CD8-positive, alpha-beta memory T cell (primary cell): Measurements from ENCODE around the gene KRT17. TPM values are rescaled to one million over a fixed set of nuclear protein-coding genes. Genes with fewer than 3 reads are reported as not detected.
"Not testable (repeated sequence)": the region's sequence is repeated elsewhere in the genome, so short reads cannot be mapped to it uniquely, and the experiment has no call there.

Experiments used
- CTCF ChIA-PET: fragments of 350-600 bp; sonication (Branson Sonifier 250); formaldehyde crosslinking; loops from one replicate; lab custom pipeline; 2021; ENCODE audit warnings: antibody characterized with exemption; lab: Charles Lee
- POLR2A ChIA-PET: fragments of 350-600 bp; sonication (Branson Sonifier 250); formaldehyde crosslinking; loops from one replicate; lab custom pipeline; 2021; ENCODE audit warnings: antibody characterized with exemption; lab: Charles Lee
- DNase-seq, 5 donors: peaks; one replicate each; pipeline versions ENCODE4 v3.0.0 to v3.0.0-alpha.2; 2020 to 2022; ENCODE audit warnings: mixed read lengths in 1 of 5
- H3K27ac ChIP-seq: one replicate; pipeline ENCODE4 v1.7.0; 2013; ENCODE audit warnings: low read depth, mild to moderate bottlenecking, low read length, moderate library complexity
- H3K27me3 ChIP-seq: 2 replicates; pipeline ENCODE4 v1.7.0; 2013; ENCODE audit warnings: low read length, mild to moderate bottlenecking; ENCODE audit not compliant: insufficient read depth, poor library complexity, severe bottlenecking
- H3K36me3 ChIP-seq: 2 replicates; pipeline ENCODE4 v1.7.0; 2013; ENCODE audit warnings: mild to moderate bottlenecking, low read length, moderate library complexity; ENCODE audit not compliant: insufficient read depth
- H3K4me1 ChIP-seq: 2 replicates; pipeline ENCODE4 v1.7.0; 2013; ENCODE audit warnings: mild to moderate bottlenecking, low read length, moderate library complexity; ENCODE audit not compliant: insufficient read depth
- H3K4me3 ChIP-seq: 2 replicates; pipeline ENCODE4 v1.7.0; 2013; ENCODE audit warnings: mild to moderate bottlenecking, low read length
- H3K9me3 ChIP-seq: 2 replicates; pipeline ENCODE4 v1.7.0; 2013; ENCODE audit warnings: mild to moderate bottlenecking, low read length
- H3K27ac Mint-ChIP-seq, 8 donors: one replicate each; pipeline ENCODE4 v1.8.0; 2020 to 2021; ENCODE audit warnings: mixed read lengths in 8 of 8, mild to moderate bottlenecking in 6 of 8, inconsistent platforms in 3 of 8, moderate library complexity in 3 of 8
- H3K27me3 Mint-ChIP-seq, 2 donors: one replicate each; pipeline ENCODE4 v1.8.0; 2020 to 2021; ENCODE audit warnings: mixed read lengths in 2 of 2, mild to moderate bottlenecking in 1 of 2, moderate library complexity in 1 of 2
- H3K36me3 Mint-ChIP-seq, 3 donors: one replicate each; pipeline ENCODE4 v1.8.0; 2020 to 2021; ENCODE audit warnings: mixed read lengths in 3 of 3, inconsistent platforms in 1 of 3, mild to moderate bottlenecking in 1 of 3
- H3K4me1 Mint-ChIP-seq, 3 donors: one replicate each; pipeline ENCODE4 v1.8.0; 2020 to 2021; ENCODE audit warnings: mixed read lengths in 3 of 3, inconsistent platforms in 1 of 3, mild to moderate bottlenecking in 1 of 3
- H3K4me3 Mint-ChIP-seq, 7 donors: one replicate each; pipeline ENCODE4 v1.8.0; 2020 to 2021; ENCODE audit warnings: mixed read lengths in 7 of 7, mild to moderate bottlenecking in 6 of 7, moderate library complexity in 4 of 7, inconsistent platforms in 2 of 7
- H3K9me3 Mint-ChIP-seq, 5 donors: one replicate each; pipeline ENCODE4 v1.8.0; 2020 to 2022; ENCODE audit warnings: mixed read lengths in 5 of 5, mild to moderate bottlenecking in 3 of 5, moderate library complexity in 2 of 5, inconsistent platforms in 1 of 5
- polyA plus RNA-seq: library from polyadenylated mRNA; unstranded; fragments of 300-500 nt; fragmentation: Illumina TruSeq; gene quantifications from one replicate; pipeline ENCODE4 v1.2.3, GENCODE V29; 2021
- total RNA-seq, 2 experiments: library from RNA; stranded (reverse); gene quantifications; one replicate each; pipeline ENCODE4 v1.2.3, GENCODE V29; 2021

KRT17 gene
- total and polyA plus RNA-seq, 3 experiments from 2014 or later, result 0.35 TPM; not detected in 2

DNA sequence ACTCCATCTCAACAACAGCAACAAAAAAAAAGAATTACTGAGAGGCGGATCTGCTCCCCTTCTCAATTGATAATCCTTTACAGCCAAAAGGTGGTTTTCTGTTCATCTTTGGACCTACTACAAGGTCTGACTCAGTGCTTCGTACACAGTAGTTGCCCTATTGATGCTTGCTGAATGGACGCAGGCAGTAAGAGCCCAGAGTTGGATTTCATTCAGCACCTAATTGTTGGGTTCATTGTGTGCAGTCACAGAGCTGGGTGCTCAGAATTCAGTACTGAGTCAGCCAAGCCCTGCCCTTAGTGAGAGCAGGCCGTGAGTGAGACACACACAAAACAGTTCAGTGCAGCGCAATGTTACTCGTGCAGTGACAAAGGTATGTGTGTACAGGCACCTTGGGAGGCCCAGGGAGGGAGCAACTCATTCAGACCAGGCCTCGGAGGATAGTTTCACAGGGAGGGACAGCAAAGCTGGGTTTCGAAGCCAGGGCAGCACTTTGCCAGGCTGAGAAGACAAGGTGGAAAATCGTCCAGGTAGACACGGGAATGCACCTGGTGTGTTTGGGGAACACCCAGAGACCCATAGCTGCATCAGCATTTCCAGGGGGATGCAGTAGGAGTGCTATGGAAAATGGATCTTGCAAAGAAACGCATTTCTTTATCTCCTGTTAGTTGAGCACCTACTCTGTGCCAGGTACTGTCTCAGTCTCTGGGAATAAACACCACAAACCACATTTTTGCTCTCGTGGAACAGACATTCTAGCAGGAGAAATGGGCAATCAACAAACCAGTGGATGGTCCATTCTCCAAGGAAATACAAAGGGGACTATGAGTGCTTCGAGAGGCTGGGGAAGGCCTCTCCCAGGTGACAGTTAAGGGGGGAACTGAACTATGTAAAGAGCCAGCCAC, 18.1 kb upstream of the KRT17 start:
- H3K4me3 Mint-ChIP-seq, result no peak overlapping the region
- no peak for DNase-seq
- H3K9me3 Mint-ChIP-seq, result no peaks in the 10 kb centered on the region
- CTCF ChIA-PET, result interaction anchor here (1.4 to 2.3 kb wide), 3 partner anchors 20 to 94 kb away, joined by 6 to 7 read pairs (median 7); no protein-coding TSS in a partner anchor
- H3K27me3 ChIP-seq, result no peaks in the 10 kb centered on the region
- no peak overlapping the region for H3K4me3 ChIP-seq
- POLR2A ChIA-PET, result no interaction called here
- H3K36me3 ChIP-seq, result no peaks in the 10 kb centered on the region
- no peaks in the 10 kb centered on the region for H3K9me3 ChIP-seq
- peak overlapping the region in 1 of 8 donors; percentile 35 for H3K27ac Mint-ChIP-seq
- H3K4me1 Mint-ChIP-seq, result no peaks in the 10 kb centered on the region
- H3K36me3 Mint-ChIP-seq, result no peaks in the 10 kb centered on the region
- H3K4me1 ChIP-seq, result no peaks in the 10 kb centered on the region
- no peak overlapping the region for H3K27ac ChIP-seq
- H3K27me3 Mint-ChIP-seq, result no peaks in the 10 kb centered on the region

GRCh38 chr17:41640596-41640995, 16.2 kb upstream of the KRT17 start:
- H3K36me3 ChIP-seq, H3K9me3 Mint-ChIP-seq, H3K27me3 Mint-ChIP-seq, H3K4me1 Mint-ChIP-seq, H3K27ac Mint-ChIP-seq, H3K27ac ChIP-seq, H3K9me3 ChIP-seq, H3K4me3 ChIP-seq, H3K36me3 Mint-ChIP-seq, DNase-seq, H3K27me3 ChIP-seq, POLR2A ChIA-PET, H3K4me3 Mint-ChIP-seq, H3K4me1 ChIP-seq: not testable (repeated sequence)
- CTCF ChIA-PET, result interaction anchor here (1.2 to 2.4 kb wide), 4 partner anchors 8 to 92 kb away, joined by 4 to 10 read pairs (median 6); no protein-coding TSS in a partner anchor

- H3K27me3 Mint-ChIP-seq, result no peaks in the 10 kb centered on the region
- CTCF ChIA-PET, result interaction anchor here (1.0 to 2.4 kb wide), 3 partner anchors 9 to 91 kb away, joined by 4 to 10 read pairs (median 5); no protein-coding TSS in a partner anchor
- Histone ChIP-seq H3K4me1 (no peaks in the 10 kb centered on the region), H3K9me3 (no peaks in the 10 kb centered on the region), H3K36me3 (no peaks in the 10 kb centered on the region), H3K27ac (no peak overlapping the region), H3K27me3 (no peaks in the 10 kb centered on the region), H3K4me3 (no peak overlapping the region)
- DNase-seq, result no peak
- H3K9me3 Mint-ChIP-seq, result no peaks in the 10 kb centered on the region
- no peak overlapping the region for H3K4me3 Mint-ChIP-seq
- no peaks in the 10 kb centered on the region for H3K36me3 Mint-ChIP-seq
- H3K4me1 Mint-ChIP-seq, result no peaks in the 10 kb centered on the region
- no peak overlapping the region for H3K27ac Mint-ChIP-seq
- POLR2A ChIA-PET, result no interaction called here
Measured at GRCh38 chr17:41639492-41640473, 15.4 kb upstream of the KRT17 start.

GRCh38 chr17:41638941-41639340, 14.6 kb upstream of the KRT17 start:
- Histone ChIP-seq H3K4me1 (no peaks in the 10 kb centered on the region), H3K4me3 (no peak overlapping the region), H3K27me3 (no peaks in the 10 kb centered on the region), H3K9me3 (no peaks in the 10 kb centered on the region), H3K36me3 (no peaks in the 10 kb centered on the region), H3K27ac (no peak overlapping the region)
- Mint-ChIP-seq H3K27me3 (no peaks in the 10 kb centered on the region), H3K36me3 (no peaks in the 10 kb centered on the region), H3K27ac (no peak overlapping the region), H3K4me3 (no peak overlapping the region), H3K4me1 (no peaks in the 10 kb centered on the region), H3K9me3 (no peaks in the 10 kb centered on the region)
- ChIA-PET CTCF (interaction anchor here (2.4 kb wide), 1 partner anchor 10 kb away, joined by 10 read pairs; no protein-coding TSS in a partner anchor), POLR2A (no interaction called here)
- DNase-seq, result no peak

DNA sequence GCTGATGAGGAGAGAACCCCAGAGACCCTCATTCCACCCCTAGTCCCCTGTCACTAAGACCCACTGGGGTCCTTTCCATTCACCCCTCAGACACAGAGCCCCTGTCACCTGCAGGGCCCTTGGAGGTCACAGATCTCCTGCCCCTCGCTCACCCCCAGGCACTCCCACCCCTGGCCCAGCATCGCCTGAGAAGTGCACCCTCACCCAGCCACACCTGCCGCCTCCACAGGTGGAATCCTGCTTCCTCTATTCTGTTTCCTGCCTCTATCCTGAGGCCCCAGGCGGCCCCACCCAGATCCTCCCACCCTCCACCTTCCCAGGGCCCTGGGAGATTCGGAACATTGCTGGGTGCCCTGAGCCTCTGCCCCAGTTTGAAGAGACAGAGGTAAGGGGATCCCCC, 13.8 kb upstream of the KRT17 start:
- no peaks in the 10 kb centered on the region for H3K9me3 ChIP-seq
- H3K27me3 Mint-ChIP-seq, result no peaks in the 10 kb centered on the region
- no peaks in the 10 kb centered on the region for H3K9me3 Mint-ChIP-seq
- H3K27ac Mint-ChIP-seq, result no peak overlapping the region
- H3K4me3 ChIP-seq, result no peak overlapping the region
- no peaks in the 10 kb centered on the region for H3K4me1 ChIP-seq
- H3K27ac ChIP-seq, result no peak overlapping the region
- no peak for DNase-seq
- H3K4me1 Mint-ChIP-seq, result no peaks in the 10 kb centered on the region
- no peaks in the 10 kb centered on the region for H3K36me3 ChIP-seq
- ChIA-PET POLR2A (no interaction called here), CTCF (no interaction called here)
- H3K27me3 ChIP-seq, result no peaks in the 10 kb centered on the region
- H3K36me3 Mint-ChIP-seq, result no peaks in the 10 kb centered on the region
- H3K4me3 Mint-ChIP-seq, result no peak overlapping the region

DNA sequence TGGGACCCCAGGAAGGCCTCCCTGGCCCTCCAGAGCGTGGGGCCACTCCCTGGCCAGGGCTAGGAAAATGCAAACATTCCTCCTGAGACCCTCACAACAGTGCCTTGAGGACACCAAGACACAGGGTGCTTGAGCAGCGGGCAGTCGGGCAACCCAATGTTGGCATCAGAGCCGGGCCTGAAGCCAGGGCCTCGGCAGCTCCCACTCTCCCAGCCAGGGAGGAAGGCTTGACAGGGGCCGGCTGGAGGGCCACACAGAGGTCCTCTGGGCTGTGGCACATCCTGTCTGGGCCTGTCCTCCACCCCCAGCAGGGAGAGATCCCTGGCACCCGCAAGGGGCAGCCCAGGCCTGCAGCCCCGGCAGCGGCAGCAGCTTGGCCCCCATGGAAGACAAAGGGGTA, 12.3 kb upstream of the KRT17 start:
- peak overlapping the region in 1 of 8 donors; percentile 70 for H3K27ac Mint-ChIP-seq
- H3K9me3 Mint-ChIP-seq, result no peaks in the 10 kb centered on the region
- POLR2A ChIA-PET, result no interaction called here
- H3K9me3 ChIP-seq, result no peaks in the 10 kb centered on the region
- H3K27ac ChIP-seq, result no peak overlapping the region
- H3K4me3 Mint-ChIP-seq, result no peak overlapping the region
- no peaks in the 10 kb centered on the region for H3K36me3 Mint-ChIP-seq
- H3K36me3 ChIP-seq, result no peaks in the 10 kb centered on the region
- no peak for DNase-seq
- H3K27me3 Mint-ChIP-seq, result no peaks in the 10 kb centered on the region
- H3K4me1 Mint-ChIP-seq, result no peaks in the 10 kb centered on the region
- CTCF ChIA-PET, result interaction anchor here (1.2 to 3.0 kb wide), 2 partner anchors 12 to 29 kb away, joined by 3 to 19 read pairs; no protein-coding TSS in a partner anchor
- H3K27me3 ChIP-seq, result no peaks in the 10 kb centered on the region
- no peak overlapping the region for H3K4me3 ChIP-seq
- H3K4me1 ChIP-seq, result no peaks in the 10 kb centered on the region

DNA sequence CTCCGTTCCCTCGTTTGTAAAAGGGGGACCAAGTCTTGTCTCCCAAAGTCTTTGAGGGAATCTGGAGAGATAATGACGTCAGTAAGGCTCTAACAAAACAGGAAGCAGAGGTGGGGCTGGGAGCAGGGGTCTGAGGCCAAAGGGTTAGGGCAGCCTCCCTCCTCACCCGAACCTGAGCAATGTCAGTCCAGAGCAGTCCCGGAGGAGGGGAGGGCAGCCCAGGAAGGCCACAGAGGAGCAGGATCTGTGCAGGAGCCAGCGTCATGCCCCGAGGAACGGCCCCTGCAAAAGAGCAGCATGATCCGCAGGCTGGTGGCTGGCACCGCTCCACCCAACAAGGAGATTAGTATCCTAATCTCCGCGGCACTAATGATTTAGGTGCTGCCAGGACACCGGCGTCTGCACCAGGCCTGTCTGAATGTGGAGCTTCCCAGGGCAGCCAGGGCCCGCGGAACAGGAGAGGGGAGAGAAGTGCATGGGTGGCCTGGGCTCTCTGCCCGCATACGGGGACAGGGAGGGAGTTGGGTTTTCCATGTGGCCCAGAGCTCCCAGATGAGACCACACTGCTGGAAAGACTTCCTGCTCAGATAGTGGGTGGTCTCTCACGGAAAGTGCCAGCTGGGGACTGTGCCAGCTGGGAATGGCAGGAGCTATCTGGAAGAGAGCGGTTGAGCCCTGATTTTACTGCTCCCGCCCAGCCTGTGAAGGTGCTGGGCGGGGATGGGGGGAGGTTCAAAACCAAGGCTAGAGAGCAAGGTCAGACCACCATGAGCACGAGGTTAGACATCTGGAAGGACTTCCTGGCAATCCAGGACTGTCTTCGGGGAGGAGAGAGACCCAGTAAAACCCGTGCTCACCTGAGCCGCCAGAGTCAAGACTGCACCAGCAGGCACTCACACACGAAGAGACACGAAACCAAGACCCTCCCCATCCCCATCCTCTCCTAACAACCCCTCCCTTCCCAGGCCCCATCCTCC, 11.0 kb upstream of the KRT17 start:
- Histone ChIP-seq H3K36me3 (no peaks in the 10 kb centered on the region), H3K27ac (no peak overlapping the region), H3K27me3 (no peaks in the 10 kb centered on the region), H3K4me1 (no peaks in the 10 kb centered on the region), H3K9me3 (no peaks in the 10 kb centered on the region), H3K4me3 (no peak overlapping the region)
- H3K27me3 Mint-ChIP-seq, result no peaks in the 10 kb centered on the region
- H3K4me3 Mint-ChIP-seq, result no peak overlapping the region
- H3K9me3 Mint-ChIP-seq, result no peaks in the 10 kb centered on the region
- no peaks in the 10 kb centered on the region for H3K4me1 Mint-ChIP-seq
- H3K27ac Mint-ChIP-seq, result no peak overlapping the region
- DNase-seq, result no peak
- ChIA-PET POLR2A (no interaction called here), CTCF (interaction anchor here (3.0 kb wide), 1 partner anchor 13 kb away, joined by 19 read pairs; no protein-coding TSS in a partner anchor)
- no peaks in the 10 kb centered on the region for H3K36me3 Mint-ChIP-seq
